HepG2 (cell line): ENCODE measurements around the gene JMJD8. TPM values are rescaled to one million over a fixed set of nuclear protein-coding genes. Genes with fewer than 3 reads are reported as not detected.
A peak's percentile ranks its signal among the peaks of the same experiment; 100 is the strongest.

Experiments
- ATF7 ChIP-seq, 2 experiments: fragments of 450-650 bp in 1 of 2; sonication (generic) in 1 of 2; formaldehyde crosslinking in 1 of 2; IDR thresholded peaks; 2 replicates each; pipeline versions ENCODE4 v1.4.0 to v1.6.1; 2016 to 2020; ENCODE audit warnings: antibody characterized with exemption in 1 of 2, mild to moderate bottlenecking in 1 of 2, missing genetic modification reagents in 1 of 2
- ETV5 ChIP-seq: IDR thresholded peaks from 2 replicates; pipeline ENCODE4 v1.6.1; 2018; ENCODE audit warnings: missing biosample characterization, missing genetic modification reagents, inconsistent platforms, borderline replicate concordance
- FOXA3 ChIP-seq: IDR thresholded peaks from 2 replicates; pipeline ENCODE4 v1.6.1; 2016; ENCODE audit warnings: missing genetic modification reagents, missing compliant biosample characterization
- IRF2 ChIP-seq: IDR thresholded peaks from 2 replicates; pipeline ENCODE4 v1.6.1; 2018; ENCODE audit warnings: missing genetic modification reagents, missing compliant biosample characterization
- JDP2 ChIP-seq: sonication (generic); formaldehyde crosslinking; IDR thresholded peaks from 2 replicates; pipeline ENCODE4 v1.8.1; 2022; ENCODE audit warnings: missing genetic modification reagents, borderline replicate concordance
- KMT2A ChIP-seq: sonication (generic); formaldehyde crosslinking; IDR thresholded peaks from 2 replicates; pipeline ENCODE4 v1.4.0; 2020; ENCODE audit warnings: missing genetic modification reagents
- MAZ ChIP-seq, 2 experiments: sonication (generic) in 1 of 2; formaldehyde crosslinking in 1 of 2; IDR thresholded peaks; 2 replicates each; pipeline versions ENCODE4 v1.5.0 to v1.6.1; 2012 to 2020; ENCODE audit warnings: low read depth in 2 of 2, mild to moderate bottlenecking in 2 of 2, borderline replicate concordance in 1 of 2, improper control_type of control experiment in 1 of 2, low read length in 1 of 2, missing genetic modification reagents in 1 of 2, moderate library complexity in 1 of 2
- PHB2 ChIP-seq: fragments of 450-650 bp; IDR thresholded peaks from 2 replicates; pipeline ENCODE4 v1.6.1; 2018; ENCODE audit not compliant: partially characterized antibody
- POLR2A ChIP-seq, 2 experiments: IDR thresholded peaks; 2 replicates each; pipeline ENCODE4 v1.6.1; 2011; ENCODE audit warnings: low read depth in 2 of 2, low read length in 2 of 2, mild to moderate bottlenecking in 1 of 2, moderate library complexity in 1 of 2; ENCODE audit not compliant: insufficient read depth in 1 of 2
- RFX1 ChIP-seq: fragments of 450-650 bp; IDR thresholded peaks from 2 replicates; pipeline ENCODE4 v1.6.1; 2017
- ZBTB7A ChIP-seq: sonication (generic); formaldehyde crosslinking; IDR thresholded peaks from 2 replicates; pipeline ENCODE4 v1.8.0; 2022; ENCODE audit warnings: mild to moderate bottlenecking, missing genetic modification reagents
- ZEB1 ChIP-seq: IDR thresholded peaks from 2 replicates; pipeline ENCODE4 v1.6.1; 2012; ENCODE audit warnings: mild to moderate bottlenecking, low read depth, inconsistent platforms; ENCODE audit not compliant: insufficient replicate concordance
- ZFP36 ChIP-seq: fragments of 150-350 bp; IDR thresholded peaks from 2 replicates; pipeline ENCODE4 v1.6.1; 2018; ENCODE audit warnings: borderline replicate concordance, low read length, low read depth; ENCODE audit not compliant: partially characterized antibody
- ZNF552 ChIP-seq: sonication (generic); formaldehyde crosslinking; IDR thresholded peaks from 2 replicates; pipeline ENCODE4 v1.9.0; 2022; ENCODE audit warnings: missing genetic modification reagents, mild to moderate bottlenecking, borderline replicate concordance
- polyA plus RNA-seq, 8 experiments: library from polyadenylated mRNA; depleted of rRNA in 3 of 8; stranded (reverse) in 7 of 8; unstranded in 1 of 8; fragments of >200 nt; fragmentation: Illumina TruSeq in 4 of 8; extraction: Trizol in 4 of 8; gene quantifications; 2 replicates each; pipeline versions ENCODE4 v1.2.1 to v1.2.3, GENCODE V29; 2011 to 2016; ENCODE audit warnings: low read depth in 4 of 8, missing spikeins in 1 of 8, mixed read lengths in 1 of 8; ENCODE audit not compliant: insufficient read depth in 1 of 8
- total RNA-seq, 5 experiments: library from RNA; depleted of rRNA; stranded (reverse); fragments of >200 nt; fragmentation: Illumina TruSeq; extraction: Trizol; gene quantifications; 2 replicates each; pipeline ENCODE4 v1.2.3, GENCODE V29; 2016; ENCODE audit warnings: low read depth in 1 of 5
- TF ChIP-seq, protein P1 (sequence below): sonication (generic); formaldehyde crosslinking; conservative IDR thresholded peaks from 2 replicates; pipeline ENCODE4 v1.5.0; 2020; ENCODE audit warnings: missing genetic modification reagents
- TF ChIP-seq, protein P2 (sequence below): sonication (generic); formaldehyde crosslinking; IDR thresholded peaks from 2 replicates; pipeline ENCODE4 v1.8.0; 2022; ENCODE audit warnings: mild to moderate bottlenecking, missing genetic modification reagents, moderate library complexity
- TF ChIP-seq, protein P3 (sequence below): sonication (generic); formaldehyde crosslinking; conservative IDR thresholded peaks from 2 replicates; pipeline ENCODE4 v1.4.0; 2020; ENCODE audit warnings: missing genetic modification reagents
- TF ChIP-seq, protein P4 (sequence below): sonication (generic); formaldehyde crosslinking; IDR thresholded peaks from 2 replicates; pipeline ENCODE4 v1.8.1; 2023; ENCODE audit warnings: mild to moderate bottlenecking, missing genetic modification reagents, borderline replicate concordance
- TF ChIP-seq, protein P5 (sequence below): sonication (generic); formaldehyde crosslinking; IDR thresholded peaks from 2 replicates; pipeline ENCODE4 v1.4.0; 2020; ENCODE audit warnings: missing genetic modification reagents
- TF ChIP-seq, protein P6 (sequence below): sonication (generic); formaldehyde crosslinking; IDR thresholded peaks from 2 replicates; pipeline ENCODE4 v1.9.0; 2022; ENCODE audit warnings: low read depth, missing genetic modification reagents

JMJD8 gene
- total and polyA plus RNA-seq, 2 of the 13 experiments (the other 11 are each of a cell fraction or from before 2014, with no cell fraction given) = 2.6 to 11.8 TPM

DNA sequence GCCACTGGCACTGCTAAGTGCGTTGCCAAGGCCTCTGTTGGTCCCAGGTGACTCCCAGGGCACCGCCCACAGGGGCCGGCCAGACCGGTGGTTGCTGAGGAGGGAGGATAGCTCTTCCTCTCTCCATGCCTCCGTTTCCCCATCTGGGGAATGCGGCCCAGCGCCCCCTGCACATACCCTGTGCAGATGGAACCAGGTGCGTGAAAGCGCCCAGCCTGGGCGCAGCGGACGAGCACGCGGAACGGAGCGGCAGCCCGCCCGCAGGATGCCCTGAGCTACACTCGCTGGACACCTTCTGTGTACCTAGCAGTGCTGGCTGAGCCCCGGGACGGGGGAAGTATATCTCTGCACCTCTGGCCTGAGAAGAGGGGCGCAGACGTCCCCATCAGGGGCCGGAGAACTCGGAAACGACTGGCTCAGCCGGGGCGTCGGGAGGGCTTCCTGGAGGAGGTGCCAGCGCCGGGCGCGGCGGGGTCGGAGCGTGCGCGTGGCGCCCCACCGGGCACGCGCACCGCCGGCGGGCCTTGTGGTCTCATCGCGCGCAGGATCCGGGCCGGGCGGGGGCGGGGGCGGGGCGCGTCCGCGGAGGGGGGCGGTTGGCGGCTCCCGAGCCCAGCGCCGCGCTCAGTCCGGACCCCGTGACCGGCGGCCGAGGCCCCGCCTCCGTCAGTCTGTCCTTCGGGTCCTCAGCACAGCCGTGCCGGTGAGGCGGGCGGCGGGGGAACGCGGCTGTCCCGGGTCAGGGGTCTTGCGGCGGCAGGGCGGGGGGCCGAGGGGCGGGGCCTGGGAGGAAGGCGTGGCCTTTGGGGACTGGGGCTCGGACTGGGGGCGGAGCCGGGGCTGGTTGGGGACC lies 42.5 kb upstream of the JMJD8 start, which contains the start of the genes CCDC78 and HAGHL (continued):
- TF ChIP-seq, protein P1, sequence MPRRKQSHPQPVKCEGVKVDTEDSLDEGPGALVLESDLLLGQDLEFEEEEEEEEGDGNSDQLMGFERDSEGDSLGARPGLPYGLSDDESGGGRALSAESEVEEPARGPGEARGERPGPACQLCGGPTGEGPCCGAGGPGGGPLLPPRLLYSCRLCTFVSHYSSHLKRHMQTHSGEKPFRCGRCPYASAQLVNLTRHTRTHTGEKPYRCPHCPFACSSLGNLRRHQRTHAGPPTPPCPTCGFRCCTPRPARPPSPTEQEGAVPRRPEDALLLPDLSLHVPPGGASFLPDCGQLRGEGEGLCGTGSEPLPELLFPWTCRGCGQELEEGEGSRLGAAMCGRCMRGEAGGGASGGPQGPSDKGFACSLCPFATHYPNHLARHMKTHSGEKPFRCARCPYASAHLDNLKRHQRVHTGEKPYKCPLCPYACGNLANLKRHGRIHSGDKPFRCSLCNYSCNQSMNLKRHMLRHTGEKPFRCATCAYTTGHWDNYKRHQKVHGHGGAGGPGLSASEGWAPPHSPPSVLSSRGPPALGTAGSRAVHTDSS (CRISPR knock-in tag) = no peak
- no peak for TF ChIP-seq KMT2A
- TF ChIP-seq ETV5 (CRISPR knock-in tag) = no peak
- 0 out of 2 replicates have a peak, but pooled peaks have one; percentile 33 for TF ChIP-seq ZBTB7A (CRISPR knock-in tag)
- no peak for TF ChIP-seq ZNF552 (CRISPR knock-in tag)
- no peak for TF ChIP-seq PHB2
- no peak for TF ChIP-seq ZEB1
- TF ChIP-seq, protein P2, sequence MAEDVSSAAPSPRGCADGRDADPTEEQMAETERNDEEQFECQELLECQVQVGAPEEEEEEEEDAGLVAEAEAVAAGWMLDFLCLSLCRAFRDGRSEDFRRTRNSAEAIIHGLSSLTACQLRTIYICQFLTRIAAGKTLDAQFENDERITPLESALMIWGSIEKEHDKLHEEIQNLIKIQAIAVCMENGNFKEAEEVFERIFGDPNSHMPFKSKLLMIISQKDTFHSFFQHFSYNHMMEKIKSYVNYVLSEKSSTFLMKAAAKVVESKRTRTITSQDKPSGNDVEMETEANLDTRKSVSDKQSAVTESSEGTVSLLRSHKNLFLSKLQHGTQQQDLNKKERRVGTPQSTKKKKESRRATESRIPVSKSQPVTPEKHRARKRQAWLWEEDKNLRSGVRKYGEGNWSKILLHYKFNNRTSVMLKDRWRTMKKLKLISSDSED (CRISPR knock-in tag) = no peak
- TF ChIP-seq ATF7 (IDR thresholded peaks at IDR 0.05) = no peak
- no peak for TF ChIP-seq ATF7 (CRISPR knock-in tag; IDR thresholded peaks at IDR 0.05)
- TF ChIP-seq, protein P3, sequence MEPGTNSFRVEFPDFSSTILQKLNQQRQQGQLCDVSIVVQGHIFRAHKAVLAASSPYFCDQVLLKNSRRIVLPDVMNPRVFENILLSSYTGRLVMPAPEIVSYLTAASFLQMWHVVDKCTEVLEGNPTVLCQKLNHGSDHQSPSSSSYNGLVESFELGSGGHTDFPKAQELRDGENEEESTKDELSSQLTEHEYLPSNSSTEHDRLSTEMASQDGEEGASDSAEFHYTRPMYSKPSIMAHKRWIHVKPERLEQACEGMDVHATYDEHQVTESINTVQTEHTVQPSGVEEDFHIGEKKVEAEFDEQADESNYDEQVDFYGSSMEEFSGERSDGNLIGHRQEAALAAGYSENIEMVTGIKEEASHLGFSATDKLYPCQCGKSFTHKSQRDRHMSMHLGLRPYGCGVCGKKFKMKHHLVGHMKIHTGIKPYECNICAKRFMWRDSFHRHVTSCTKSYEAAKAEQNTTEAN (CRISPR knock-in tag) = no peak
- TF ChIP-seq POLR2A (IDR thresholded peaks at IDR 0.05; ENCODE audit: insufficient read depth in 1 of 2, low read depth in 2 of 2, low read length in 2 of 2) = 0 out of 4 replicates have a peak, but pooled peaks of 1 of the 2 experiments have one; percentile 3
- TF ChIP-seq, protein P4, sequence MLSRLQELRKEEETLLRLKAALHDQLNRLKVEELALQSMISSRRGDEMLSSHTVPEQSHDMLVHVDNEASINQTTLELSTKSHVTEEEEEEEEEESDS = no peak
- peak; percentile 95 for TF ChIP-seq ZFP36
- TF ChIP-seq IRF2 (CRISPR knock-in tag) = no peak
- TF ChIP-seq FOXA3 (CRISPR knock-in tag) = no peak
- TF ChIP-seq, protein P5, sequence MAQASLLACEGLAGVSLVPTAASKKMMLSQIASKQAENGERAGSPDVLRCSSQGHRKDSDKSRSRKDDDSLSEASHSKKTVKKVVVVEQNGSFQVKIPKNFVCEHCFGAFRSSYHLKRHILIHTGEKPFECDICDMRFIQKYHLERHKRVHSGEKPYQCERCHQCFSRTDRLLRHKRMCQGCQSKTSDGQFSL (CRISPR knock-in tag) = no peak
- no peak; the same call in 1 of the 2 replicates for TF ChIP-seq MAZ (IDR thresholded peaks at IDR 0.05; ENCODE audit: borderline replicate concordance, low read depth, low read length)
- TF ChIP-seq MAZ (CRISPR knock-in tag; IDR thresholded peaks at IDR 0.05; ENCODE audit: low read depth) = peak; percentile 66; the same call in 1 of the 2 replicates
- TF ChIP-seq, protein P6, sequence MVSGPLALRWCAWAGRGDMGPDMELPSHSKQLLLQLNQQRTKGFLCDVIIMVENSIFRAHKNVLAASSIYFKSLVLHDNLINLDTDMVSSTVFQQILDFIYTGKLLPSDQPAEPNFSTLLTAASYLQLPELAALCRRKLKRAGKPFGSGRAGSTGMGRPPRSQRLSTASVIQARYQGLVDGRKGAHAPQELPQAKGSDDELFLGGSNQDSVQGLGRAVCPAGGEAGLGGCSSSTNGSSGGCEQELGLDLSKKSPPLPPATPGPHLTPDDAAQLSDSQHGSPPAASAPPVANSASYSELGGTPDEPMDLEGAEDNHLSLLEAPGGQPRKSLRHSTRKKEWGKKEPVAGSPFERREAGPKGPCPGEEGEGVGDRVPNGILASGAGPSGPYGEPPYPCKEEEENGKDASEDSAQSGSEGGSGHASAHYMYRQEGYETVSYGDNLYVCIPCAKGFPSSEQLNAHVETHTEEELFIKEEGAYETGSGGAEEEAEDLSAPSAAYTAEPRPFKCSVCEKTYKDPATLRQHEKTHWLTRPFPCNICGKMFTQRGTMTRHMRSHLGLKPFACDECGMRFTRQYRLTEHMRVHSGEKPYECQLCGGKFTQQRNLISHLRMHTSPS (CRISPR knock-in tag) = no peak
- TF ChIP-seq RFX1 = no peak
- no peak for TF ChIP-seq JDP2
